GM12878 (cell line): ENCODE measurements around the gene TMPRSS4.

Experiments used
- EP300 ChIP-seq, 2 experiments: fragments of 150-350 bp in 1 of 2; IDR thresholded peaks; 2 replicates each; pipeline ENCODE4 v1.6.1; 2011 to 2012; ENCODE audit warnings: low read depth in 2 of 2, low read length in 2 of 2, borderline replicate concordance in 1 of 2, improper control_type of control experiment in 1 of 2, inconsistent platforms in 1 of 2; ENCODE audit not compliant: control insufficient read depth in 1 of 2
- GATAD2B ChIP-seq: fragments of 450-650 bp; conservative IDR thresholded peaks from 2 replicates; pipeline ENCODE4 v1.6.1; 2017; ENCODE audit warnings: low read depth, mild to moderate bottlenecking, moderate library complexity
- IKZF1 ChIP-seq: fragments of 450-650 bp; conservative IDR thresholded peaks from 2 replicates; pipeline ENCODE4 v1.6.1; 2017; ENCODE audit warnings: antibody characterized with exemption, mild to moderate bottlenecking
- NFYB ChIP-seq: IDR thresholded peaks from 2 replicates; pipeline ENCODE4 v1.6.1; 2011; ENCODE audit warnings: low read depth, mild to moderate bottlenecking, low read length, improper control_type of control experiment, moderate library complexity; ENCODE audit not compliant: insufficient read depth
- POLR2A ChIP-seq: IDR thresholded peaks from 2 replicates; pipeline ENCODE4 v1.6.1; 2011; ENCODE audit warnings: low read depth, mild to moderate bottlenecking, low read length
- POLR2AphosphoS5 ChIP-seq: IDR thresholded peaks from 2 replicates; pipeline ENCODE4 v1.6.1; 2011; ENCODE audit warnings: mild to moderate bottlenecking, low read length, inconsistent platforms
- TCF3 ChIP-seq: IDR thresholded peaks from 2 replicates; pipeline ENCODE4 v1.6.1; 2012; ENCODE audit warnings: low read depth, mild to moderate bottlenecking, low read length, borderline replicate concordance; ENCODE audit not compliant: insufficient read depth
- TF ChIP-seq, protein P1 (sequence below): IDR thresholded peaks from 2 replicates; pipeline ENCODE4 v1.6.1; 2011; ENCODE audit warnings: low read depth, low read length, improper control_type of control experiment, borderline replicate concordance
- TF ChIP-seq, protein P2 (sequence below): fragments of 450-650 bp; IDR thresholded peaks from 2 replicates; pipeline ENCODE4 v1.6.1; 2017; ENCODE audit warnings: mild to moderate bottlenecking
- TF ChIP-seq, protein P3 (sequence below), 3 experiments: IDR thresholded peaks in 2 of 3; conservative IDR thresholded peaks in 1 of 3; 2 replicates each; pipeline ENCODE4 v1.5.1; 2011; ENCODE audit warnings: low read depth in 3 of 3, low read length in 3 of 3, mild to moderate bottlenecking in 3 of 3, control low read depth in 2 of 3, moderate library complexity in 2 of 3, inconsistent platforms in 1 of 3, mixed read lengths in 1 of 3; ENCODE audit not compliant: control insufficient read depth in 2 of 3, insufficient read depth in 1 of 3; ENCODE audit errors: extremely low read depth in 1 of 3
- TF ChIP-seq, protein P4 (sequence below): IDR thresholded peaks from 2 replicates; pipeline ENCODE4 v1.6.1; 2012; ENCODE audit warnings: mild to moderate bottlenecking, low read depth, low read length

DNA sequence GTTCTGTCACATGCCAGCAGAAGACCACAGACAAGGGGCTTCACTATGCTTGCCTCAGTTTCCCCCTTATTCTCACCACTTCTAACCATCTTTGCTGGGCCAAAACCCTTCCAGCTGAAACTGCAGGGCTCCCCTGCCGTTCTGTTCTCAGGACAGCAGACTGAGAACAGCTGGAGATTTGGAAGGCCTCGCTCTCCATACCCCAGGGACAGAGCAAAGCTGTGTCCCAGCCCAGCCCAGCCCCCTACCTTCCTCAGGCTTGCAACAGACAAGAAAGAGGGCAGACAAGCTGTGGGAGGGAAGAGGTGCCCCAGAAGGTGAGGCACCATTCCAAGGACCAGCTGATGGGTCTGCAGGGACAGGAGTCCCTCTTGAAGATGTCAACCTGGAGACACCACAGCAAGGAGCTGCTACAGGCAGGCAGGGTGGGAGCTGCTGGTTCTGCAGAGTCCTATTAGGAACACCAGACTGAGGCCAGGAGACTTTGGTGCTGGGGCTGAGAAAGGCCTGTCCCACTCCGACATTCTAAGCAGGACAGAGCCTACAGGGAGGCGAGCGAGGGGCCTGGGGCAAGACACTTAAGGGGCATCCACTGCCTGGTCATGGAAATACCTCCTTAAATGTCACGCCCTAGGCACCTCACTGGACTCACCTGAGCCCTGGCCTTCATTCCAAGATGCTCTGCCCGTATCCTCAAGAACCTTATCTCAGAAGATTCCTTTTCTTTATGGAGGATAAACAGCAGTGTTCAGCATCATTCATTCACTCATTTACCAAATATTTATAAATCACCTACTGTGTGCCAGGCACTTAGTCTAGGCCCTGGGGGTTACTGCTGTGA is 92.6 kb downstream of the TMPRSS4 start:
- TF ChIP-seq, protein P1, sequence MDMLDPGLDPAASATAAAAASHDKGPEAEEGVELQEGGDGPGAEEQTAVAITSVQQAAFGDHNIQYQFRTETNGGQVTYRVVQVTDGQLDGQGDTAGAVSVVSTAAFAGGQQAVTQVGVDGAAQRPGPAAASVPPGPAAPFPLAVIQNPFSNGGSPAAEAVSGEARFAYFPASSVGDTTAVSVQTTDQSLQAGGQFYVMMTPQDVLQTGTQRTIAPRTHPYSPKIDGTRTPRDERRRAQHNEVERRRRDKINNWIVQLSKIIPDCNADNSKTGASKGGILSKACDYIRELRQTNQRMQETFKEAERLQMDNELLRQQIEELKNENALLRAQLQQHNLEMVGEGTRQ: no peak
- TF ChIP-seq, protein P2, sequence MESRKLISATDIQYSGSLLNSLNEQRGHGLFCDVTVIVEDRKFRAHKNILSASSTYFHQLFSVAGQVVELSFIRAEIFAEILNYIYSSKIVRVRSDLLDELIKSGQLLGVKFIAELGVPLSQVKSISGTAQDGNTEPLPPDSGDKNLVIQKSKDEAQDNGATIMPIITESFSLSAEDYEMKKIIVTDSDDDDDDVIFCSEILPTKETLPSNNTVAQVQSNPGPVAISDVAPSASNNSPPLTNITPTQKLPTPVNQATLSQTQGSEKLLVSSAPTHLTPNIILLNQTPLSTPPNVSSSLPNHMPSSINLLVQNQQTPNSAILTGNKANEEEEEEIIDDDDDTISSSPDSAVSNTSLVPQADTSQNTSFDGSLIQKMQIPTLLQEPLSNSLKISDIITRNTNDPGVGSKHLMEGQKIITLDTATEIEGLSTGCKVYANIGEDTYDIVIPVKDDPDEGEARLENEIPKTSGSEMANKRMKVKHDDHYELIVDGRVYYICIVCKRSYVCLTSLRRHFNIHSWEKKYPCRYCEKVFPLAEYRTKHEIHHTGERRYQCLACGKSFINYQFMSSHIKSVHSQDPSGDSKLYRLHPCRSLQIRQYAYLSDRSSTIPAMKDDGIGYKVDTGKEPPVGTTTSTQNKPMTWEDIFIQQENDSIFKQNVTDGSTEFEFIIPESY: no peak
- TF ChIP-seq IKZF1 (no peak), POLR2A (no peak), POLR2AphosphoS5 (no peak), NFYB (no peak), GATAD2B (no peak), TCF3 (no peak), EP300 (IDR thresholded peaks at IDR 0.05; ENCODE audit: borderline replicate concordance in 1 of 2, control insufficient read depth in 1 of 2, low read depth in 2 of 2, low read length in 2 of 2) (no peak)
- TF ChIP-seq, protein P3, sequence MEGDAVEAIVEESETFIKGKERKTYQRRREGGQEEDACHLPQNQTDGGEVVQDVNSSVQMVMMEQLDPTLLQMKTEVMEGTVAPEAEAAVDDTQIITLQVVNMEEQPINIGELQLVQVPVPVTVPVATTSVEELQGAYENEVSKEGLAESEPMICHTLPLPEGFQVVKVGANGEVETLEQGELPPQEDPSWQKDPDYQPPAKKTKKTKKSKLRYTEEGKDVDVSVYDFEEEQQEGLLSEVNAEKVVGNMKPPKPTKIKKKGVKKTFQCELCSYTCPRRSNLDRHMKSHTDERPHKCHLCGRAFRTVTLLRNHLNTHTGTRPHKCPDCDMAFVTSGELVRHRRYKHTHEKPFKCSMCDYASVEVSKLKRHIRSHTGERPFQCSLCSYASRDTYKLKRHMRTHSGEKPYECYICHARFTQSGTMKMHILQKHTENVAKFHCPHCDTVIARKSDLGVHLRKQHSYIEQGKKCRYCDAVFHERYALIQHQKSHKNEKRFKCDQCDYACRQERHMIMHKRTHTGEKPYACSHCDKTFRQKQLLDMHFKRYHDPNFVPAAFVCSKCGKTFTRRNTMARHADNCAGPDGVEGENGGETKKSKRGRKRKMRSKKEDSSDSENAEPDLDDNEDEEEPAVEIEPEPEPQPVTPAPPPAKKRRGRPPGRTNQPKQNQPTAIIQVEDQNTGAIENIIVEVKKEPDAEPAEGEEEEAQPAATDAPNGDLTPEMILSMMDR (IDR thresholded peaks at IDR 0.05 in 2 of 3, conservative IDR thresholded peaks at IDR 0.05 in 1 of 3; ENCODE audit: control insufficient read depth in 2 of 3, extremely low read depth in 1 of 3, insufficient read depth in 1 of 3, low read depth in 3 of 3, low read length in 3 of 3): no peak
- TF ChIP-seq, protein P4, sequence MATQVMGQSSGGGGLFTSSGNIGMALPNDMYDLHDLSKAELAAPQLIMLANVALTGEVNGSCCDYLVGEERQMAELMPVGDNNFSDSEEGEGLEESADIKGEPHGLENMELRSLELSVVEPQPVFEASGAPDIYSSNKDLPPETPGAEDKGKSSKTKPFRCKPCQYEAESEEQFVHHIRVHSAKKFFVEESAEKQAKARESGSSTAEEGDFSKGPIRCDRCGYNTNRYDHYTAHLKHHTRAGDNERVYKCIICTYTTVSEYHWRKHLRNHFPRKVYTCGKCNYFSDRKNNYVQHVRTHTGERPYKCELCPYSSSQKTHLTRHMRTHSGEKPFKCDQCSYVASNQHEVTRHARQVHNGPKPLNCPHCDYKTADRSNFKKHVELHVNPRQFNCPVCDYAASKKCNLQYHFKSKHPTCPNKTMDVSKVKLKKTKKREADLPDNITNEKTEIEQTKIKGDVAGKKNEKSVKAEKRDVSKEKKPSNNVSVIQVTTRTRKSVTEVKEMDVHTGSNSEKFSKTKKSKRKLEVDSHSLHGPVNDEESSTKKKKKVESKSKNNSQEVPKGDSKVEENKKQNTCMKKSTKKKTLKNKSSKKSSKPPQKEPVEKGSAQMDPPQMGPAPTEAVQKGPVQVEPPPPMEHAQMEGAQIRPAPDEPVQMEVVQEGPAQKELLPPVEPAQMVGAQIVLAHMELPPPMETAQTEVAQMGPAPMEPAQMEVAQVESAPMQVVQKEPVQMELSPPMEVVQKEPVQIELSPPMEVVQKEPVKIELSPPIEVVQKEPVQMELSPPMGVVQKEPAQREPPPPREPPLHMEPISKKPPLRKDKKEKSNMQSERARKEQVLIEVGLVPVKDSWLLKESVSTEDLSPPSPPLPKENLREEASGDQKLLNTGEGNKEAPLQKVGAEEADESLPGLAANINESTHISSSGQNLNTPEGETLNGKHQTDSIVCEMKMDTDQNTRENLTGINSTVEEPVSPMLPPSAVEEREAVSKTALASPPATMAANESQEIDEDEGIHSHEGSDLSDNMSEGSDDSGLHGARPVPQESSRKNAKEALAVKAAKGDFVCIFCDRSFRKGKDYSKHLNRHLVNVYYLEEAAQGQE: no peak
